Cardiac muscle cell (in vitro differentiated cells and primary cell): Measurements from ENCODE around the gene PPIP5K2. TPM values are rescaled to one million over a fixed set of nuclear protein-coding genes. Genes with fewer than 3 reads are reported as not detected.
A peak's percentile ranks its signal among the peaks of the same experiment; 100 is the strongest.

ENCODE experiments used
- DNase-seq, 2 donors: peaks; one replicate each; pipeline versions ENCODE4 v3.0.0 to v3.0.0-alpha.2; 2010 to 2017; ENCODE audit warnings: low read depth in 1 of 2, low spot score in 1 of 2
- H3K27ac ChIP-seq: fragments of 200-600 bp; sonication (generic); 2 replicates; pipeline ENCODE4 v1.5.1; 2016
- H3K27me3 ChIP-seq: fragments of 200-600 bp; sonication (generic); 2 replicates; pipeline ENCODE4 v1.6.0; 2016; ENCODE audit warnings: control low read depth
- H3K36me3 ChIP-seq: fragments of 200-600 bp; sonication (generic); 2 replicates; pipeline ENCODE4 v1.5.1; 2016; ENCODE audit warnings: control low read depth
- H3K4me1 ChIP-seq: fragments of 200-600 bp; sonication (generic); 2 replicates; pipeline ENCODE4 v1.8.1; 2017; ENCODE audit warnings: low read depth, mild to moderate bottlenecking, mixed run types
- H3K4me3 ChIP-seq: fragments of 200-600 bp; sonication (generic); 2 replicates; pipeline ENCODE4 v1.5.1; 2016; ENCODE audit warnings: mild to moderate bottlenecking
- H3K9me3 ChIP-seq: fragments of 200-600 bp; sonication (generic); 2 replicates; pipeline ENCODE4 v1.5.1; 2017; ENCODE audit warnings: low read depth, mild to moderate bottlenecking, control low read depth
- CTCF ChIP-seq: IDR thresholded peaks from 2 replicates; pipeline ENCODE4 v1.5.1; 2012; ENCODE audit warnings: low read depth, mild to moderate bottlenecking, low read length
- polyA plus RNA-seq: library from polyadenylated mRNA; unstranded; fragments of >200 nt; fragmentation: Nextera tagmentation; extraction: Ambion mirVana; gene quantifications from 2 replicates; pipeline ENCODE4 v1.2.1, GENCODE V29; 2016
- total RNA-seq: library from RNA; depleted of rRNA; stranded (reverse); fragments of >200 nt; gene quantifications from 2 replicates; pipeline ENCODE4 v1.2.3, GENCODE V29; 2016

PPIP5K2 gene
- total and polyA plus RNA-seq, 2 experiments from 2014 or later, result 27.6 to 28.2 TPM

DNA sequence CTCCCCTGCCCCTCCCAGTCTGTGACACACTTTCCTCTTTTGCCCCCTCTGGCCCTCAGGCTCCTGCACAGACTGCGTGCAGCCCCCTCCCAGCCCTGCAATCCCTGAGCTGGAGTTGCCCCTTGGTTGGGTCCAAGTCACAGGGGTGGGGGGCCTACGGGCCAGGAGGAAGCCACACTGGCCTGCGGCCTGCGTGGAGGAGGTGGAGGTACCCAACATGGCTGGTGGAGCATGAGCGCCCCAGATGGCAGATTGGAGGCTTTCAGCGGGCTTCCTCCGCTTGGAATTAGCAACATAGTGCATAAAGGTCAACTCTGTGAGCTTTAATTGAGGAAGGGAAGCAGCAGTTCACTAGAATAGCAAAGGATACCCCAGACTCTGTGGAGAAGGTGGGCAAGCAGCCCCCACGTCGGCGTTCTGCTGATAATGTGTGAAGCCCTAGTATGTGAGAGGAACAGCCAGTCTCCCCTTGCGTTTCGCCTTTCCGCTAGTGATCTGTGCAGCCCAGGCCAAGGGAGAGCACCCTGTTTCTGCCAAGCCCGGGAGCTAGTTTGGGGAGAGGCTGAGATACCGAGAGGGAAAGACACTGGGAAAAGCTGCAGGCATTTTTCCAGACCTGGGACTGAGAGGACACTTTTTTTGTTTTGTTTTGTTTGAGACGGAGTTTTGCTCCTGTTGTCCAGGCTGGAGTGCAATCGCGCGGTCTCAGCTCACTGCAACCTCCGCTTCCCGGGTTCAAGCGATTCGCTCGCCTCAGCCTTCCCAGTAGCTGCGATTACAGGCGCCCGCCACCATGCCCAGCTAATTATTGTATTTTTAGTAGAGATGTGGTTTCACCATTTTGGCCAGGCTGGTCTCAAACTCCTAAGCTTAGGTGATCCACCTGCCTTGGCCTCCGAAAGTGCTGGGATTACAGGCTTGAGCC, 103.2 kb downstream of the PPIP5K2 start:
- H3K9me3 ChIP-seq, result no peaks in the 10 kb centered on the region
- DNase-seq, result no peak
- TF ChIP-seq CTCF, result no peak
- no peaks in the 10 kb centered on the region for H3K36me3 ChIP-seq
- H3K4me3 ChIP-seq, result no peak overlapping the region
- H3K27me3 ChIP-seq, result no peaks in the 10 kb centered on the region
- H3K27ac ChIP-seq, result no peak overlapping the region
- H3K4me1 ChIP-seq, result no peaks in the 10 kb centered on the region

DNA sequence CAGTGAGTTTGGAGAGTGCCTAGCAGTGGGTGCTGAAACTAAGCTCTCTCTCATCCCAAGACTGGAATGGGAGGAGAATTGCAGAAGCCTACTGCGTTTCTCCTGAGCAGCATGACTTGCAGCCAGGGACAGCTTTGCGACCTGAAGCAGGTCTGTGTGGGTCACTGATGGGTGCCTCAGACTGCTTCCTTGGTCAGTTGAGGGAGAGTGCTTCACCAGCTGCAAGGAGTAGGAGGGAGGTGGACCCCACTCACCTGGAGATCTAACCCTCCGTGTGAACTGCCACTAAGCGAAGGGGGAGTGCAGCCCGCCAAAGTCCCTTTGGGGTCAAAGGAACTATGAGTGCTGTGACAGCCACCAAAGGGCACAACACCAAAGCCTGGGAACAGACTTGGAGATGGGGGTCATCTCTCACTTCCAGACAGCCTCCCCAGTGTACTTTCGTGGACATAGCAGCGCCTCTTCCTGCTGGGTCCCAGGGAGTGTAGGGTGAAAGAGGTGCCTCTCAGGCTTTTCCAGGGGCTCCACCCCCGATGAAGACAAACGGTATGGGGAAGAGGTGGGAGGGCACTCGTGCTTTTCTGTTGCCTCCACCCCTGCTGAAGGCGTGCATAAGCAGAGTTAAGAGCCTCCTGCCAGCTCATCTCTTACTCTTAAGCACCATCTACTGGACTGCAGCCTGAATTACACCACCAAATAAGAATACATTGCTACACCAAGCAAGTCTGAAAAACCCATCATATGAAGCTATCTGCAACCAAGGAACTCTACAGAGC, 104.2 kb downstream of the PPIP5K2 start:
- Histone ChIP-seq H3K4me1 (no peaks in the 10 kb centered on the region), H3K36me3 (no peaks in the 10 kb centered on the region), H3K4me3 (no peak overlapping the region), H3K27ac (no peak overlapping the region), H3K9me3 (no peaks in the 10 kb centered on the region), H3K27me3 (no peaks in the 10 kb centered on the region)
- peak; percentile 67 to 93 for DNase-seq
- peak; percentile 77 for TF ChIP-seq CTCF

DNA sequence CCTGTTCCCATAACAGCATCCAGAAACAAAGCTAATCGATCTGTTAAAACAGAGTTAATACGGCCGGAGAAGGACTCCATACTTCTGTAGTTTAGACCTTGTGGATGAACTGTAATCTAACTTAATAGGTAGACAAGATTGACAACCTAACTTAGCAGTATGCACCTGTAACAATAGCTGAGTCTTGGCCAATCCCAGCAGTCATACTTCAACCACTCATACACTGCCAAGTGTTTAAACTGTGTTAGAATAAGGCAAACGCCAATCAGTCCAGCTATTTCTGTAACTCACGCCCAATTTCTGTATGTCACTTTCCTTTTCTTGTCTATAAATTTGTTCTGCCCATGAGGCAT, 104.8 kb downstream of the PPIP5K2 start:
- Histone ChIP-seq H3K36me3 (no peaks in the 10 kb centered on the region), H3K9me3 (no peaks in the 10 kb centered on the region), H3K4me3 (no peak overlapping the region), H3K27ac (no peak overlapping the region), H3K27me3 (no peaks in the 10 kb centered on the region), H3K4me1 (no peaks in the 10 kb centered on the region)
- TF ChIP-seq CTCF, result no peak
- no peak for DNase-seq

DNA sequence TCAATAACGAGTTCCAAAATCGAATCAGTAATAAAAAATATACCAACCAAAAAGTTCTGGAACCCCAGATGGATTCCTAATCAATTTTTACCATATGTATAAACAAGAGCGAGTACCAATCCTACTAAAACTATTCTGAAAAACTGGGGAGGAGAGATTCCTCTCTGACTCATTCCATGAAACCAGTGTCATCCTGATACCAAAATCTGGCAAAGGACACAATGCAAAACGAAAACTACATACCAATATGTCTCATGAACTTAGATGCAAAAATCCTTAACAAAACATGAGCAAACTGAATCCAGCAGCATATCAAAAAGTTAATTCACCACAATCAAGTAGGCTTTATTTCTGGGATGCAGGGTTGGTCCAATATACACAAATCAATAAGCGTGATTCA, 108.0 kb downstream of the PPIP5K2 start:
- no peak for DNase-seq
- Histone ChIP-seq H3K27me3 (no peaks in the 10 kb centered on the region), H3K4me3 (no peak overlapping the region), H3K36me3 (no peaks in the 10 kb centered on the region), H3K9me3 (no peaks in the 10 kb centered on the region), H3K4me1 (no peaks in the 10 kb centered on the region), H3K27ac (no peak overlapping the region)
- TF ChIP-seq CTCF, result no peak

DNA sequence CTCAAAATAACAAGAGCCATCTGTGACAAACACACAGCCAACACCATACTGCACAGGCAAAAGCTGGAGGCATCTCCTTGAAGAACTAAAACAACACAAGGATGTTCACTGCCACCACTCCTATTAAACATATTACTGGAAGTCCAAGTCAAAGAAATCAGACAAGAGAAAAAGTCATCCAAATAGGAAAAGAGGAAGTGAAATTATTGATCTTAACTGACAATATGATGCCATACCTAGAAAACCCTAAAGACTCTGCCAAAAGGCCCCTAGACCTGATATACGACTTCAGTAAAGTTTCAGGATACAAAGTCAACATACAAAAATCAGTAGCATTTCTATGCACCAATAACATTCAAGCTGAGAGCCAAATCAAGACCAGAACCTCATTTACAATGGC, 108.5 kb downstream of the PPIP5K2 start:
- Histone ChIP-seq H3K9me3 (no peaks in the 10 kb centered on the region), H3K4me3 (no peak overlapping the region), H3K27ac (no peak overlapping the region), H3K27me3 (no peaks in the 10 kb centered on the region), H3K4me1 (no peaks in the 10 kb centered on the region), H3K36me3 (no peaks in the 10 kb centered on the region)
- no peak for TF ChIP-seq CTCF
- DNase-seq, result no peak
